Type B pancreatic cell (in vitro differentiated cells): ENCODE measurements around the gene CNTN2. TPM values are rescaled to one million over a fixed set of nuclear protein-coding genes. Genes with fewer than 3 reads are reported as not detected.

Experiments used
- DNase-seq: peaks from one replicate; pipeline ENCODE4 v3.0.0; 2021; ENCODE audit warnings: mixed read lengths; ENCODE audit not compliant: unreplicated experiment; ENCODE audit errors: extremely low spot score
- H3K27ac Mint-ChIP-seq: 2 replicates; pipeline ENCODE4 v1.8.0; 2021; ENCODE audit warnings: mild to moderate bottlenecking, mixed read lengths
- H3K27me3 Mint-ChIP-seq: 2 replicates; pipeline ENCODE4 v1.8.0; 2021; ENCODE audit warnings: mixed read lengths
- H3K36me3 Mint-ChIP-seq: 2 replicates; pipeline ENCODE4 v1.8.0; 2021; ENCODE audit warnings: mixed read lengths
- H3K4me1 Mint-ChIP-seq: one replicate; pipeline ENCODE4 v1.8.0; 2021; ENCODE audit warnings: mixed read lengths; ENCODE audit not compliant: unreplicated experiment
- H3K4me3 Mint-ChIP-seq: 2 replicates; pipeline ENCODE4 v1.8.0; 2021; ENCODE audit warnings: mild to moderate bottlenecking, mixed read lengths
- H3K9me3 Mint-ChIP-seq: 2 replicates; pipeline ENCODE4 v1.8.0; 2021; ENCODE audit warnings: mixed read lengths
- total RNA-seq: library from RNA; stranded (reverse); gene quantifications from 2 replicates; pipeline ENCODE4 v1.2.1, GENCODE V29; 2021; ENCODE audit warnings: low replicate concordance
- TF ChIP-seq, protein P1 (sequence below): fragments of 200-600 bp; sonication (generic); conservative IDR thresholded peaks from 2 replicates; pipeline ENCODE4 v1.5.0; 2021; ENCODE audit warnings: antibody characterized with exemption, mild to moderate bottlenecking

The CNTN2 gene
- total RNA-seq, 1 donor from 2014 or later, result 6.3 TPM

DNA sequence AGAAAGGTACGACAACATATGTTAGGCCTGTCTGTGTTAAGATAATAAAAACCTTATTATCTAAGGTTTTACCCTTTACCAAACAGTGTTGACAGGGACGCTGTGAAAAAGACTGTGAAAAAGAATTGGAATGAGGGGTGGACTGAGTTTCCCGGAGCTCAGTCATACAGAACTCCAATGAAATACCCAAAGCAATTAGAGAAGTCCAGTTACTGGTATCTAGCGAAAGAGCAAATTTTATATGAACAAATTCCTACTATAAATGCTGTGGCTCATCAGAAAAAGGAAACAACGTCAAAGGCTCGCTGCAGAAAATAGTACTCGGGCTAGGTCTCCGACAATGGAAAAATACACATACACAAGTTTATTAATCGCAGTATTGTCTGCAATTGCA is 79.5 kb downstream of the CNTN2 start:
- peak overlapping the region; percentile 99 for H3K27ac Mint-ChIP-seq
- H3K4me1 Mint-ChIP-seq, result peaks cover 33% of the 10 kb centered on the region
- TF ChIP-seq, protein P1, sequence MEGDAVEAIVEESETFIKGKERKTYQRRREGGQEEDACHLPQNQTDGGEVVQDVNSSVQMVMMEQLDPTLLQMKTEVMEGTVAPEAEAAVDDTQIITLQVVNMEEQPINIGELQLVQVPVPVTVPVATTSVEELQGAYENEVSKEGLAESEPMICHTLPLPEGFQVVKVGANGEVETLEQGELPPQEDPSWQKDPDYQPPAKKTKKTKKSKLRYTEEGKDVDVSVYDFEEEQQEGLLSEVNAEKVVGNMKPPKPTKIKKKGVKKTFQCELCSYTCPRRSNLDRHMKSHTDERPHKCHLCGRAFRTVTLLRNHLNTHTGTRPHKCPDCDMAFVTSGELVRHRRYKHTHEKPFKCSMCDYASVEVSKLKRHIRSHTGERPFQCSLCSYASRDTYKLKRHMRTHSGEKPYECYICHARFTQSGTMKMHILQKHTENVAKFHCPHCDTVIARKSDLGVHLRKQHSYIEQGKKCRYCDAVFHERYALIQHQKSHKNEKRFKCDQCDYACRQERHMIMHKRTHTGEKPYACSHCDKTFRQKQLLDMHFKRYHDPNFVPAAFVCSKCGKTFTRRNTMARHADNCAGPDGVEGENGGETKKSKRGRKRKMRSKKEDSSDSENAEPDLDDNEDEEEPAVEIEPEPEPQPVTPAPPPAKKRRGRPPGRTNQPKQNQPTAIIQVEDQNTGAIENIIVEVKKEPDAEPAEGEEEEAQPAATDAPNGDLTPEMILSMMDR, result no peak
- no peaks in the 10 kb centered on the region for H3K36me3 Mint-ChIP-seq
- H3K4me3 Mint-ChIP-seq, result peak overlapping the region; percentile 98
- no peak for DNase-seq
- H3K9me3 Mint-ChIP-seq, result no peaks in the 10 kb centered on the region
- no peaks in the 10 kb centered on the region for H3K27me3 Mint-ChIP-seq

GRCh38 chr1:205124726-205125125 is 81.7 kb downstream of the CNTN2 start:
- H3K4me3 Mint-ChIP-seq, result no peak overlapping the region

GRCh38 chr1:205127646-205128045 is 84.6 kb downstream of the CNTN2 start:
- H3K27me3 Mint-ChIP-seq, result no peaks in the 10 kb centered on the region
- no peak overlapping the region for H3K4me3 Mint-ChIP-seq
- DNase-seq, result no peak
- no peaks in the 10 kb centered on the region for H3K9me3 Mint-ChIP-seq
- no peaks in the 10 kb centered on the region for H3K36me3 Mint-ChIP-seq
- H3K27ac Mint-ChIP-seq, result no peak overlapping the region
- TF ChIP-seq, protein P1, result no peak
- H3K4me1 Mint-ChIP-seq, result peaks cover 3% of the 10 kb centered on the region

More at GRCh38 chr1:205124726-205125125, 81.7 kb downstream of the CNTN2 start:
- Mint-ChIP-seq H3K4me1 (peaks cover 26% of the 10 kb centered on the region), H3K27me3 (no peaks in the 10 kb centered on the region), H3K36me3 (no peaks in the 10 kb centered on the region), H3K9me3 (no peaks in the 10 kb centered on the region), H3K27ac (no peak overlapping the region)
- no peak for DNase-seq
- TF ChIP-seq, protein P1, result no peak

Other genes with a start within 250 kb of the CNTN2 start
- gene NFASC, start 172.3 kb upstream of the CNTN2 start, total RNA-seq, result 16.4 and 20.0 TPM in 2 replicates
- 3.3 and 5.8 TPM in 2 replicates for gene TMEM81, start 41.2 kb downstream of the CNTN2 start, total RNA-seq
- gene RBBP5, start 78.8 kb downstream of the CNTN2 start, total RNA-seq, result 16.5 and 21.4 TPM in 2 replicates
- gene DSTYK, start 168.5 kb downstream of the CNTN2 start, total RNA-seq, result 11.2 and 11.7 TPM in 2 replicates
- gene TMCC2, start 184.7 kb downstream of the CNTN2 start, total RNA-seq, result 3.0 and 6.2 TPM in 2 replicates